HG03045 (cell line): ENCODE data around the gene ARSG.
"Not testable (repeated sequence)": the region's sequence is repeated elsewhere in the genome, so short reads cannot be mapped to it uniquely, and the experiment has no call there.

Experiments used
- ATAC-seq: cut with Tn5 transposase; IDR thresholded peaks from one replicate; pipeline ENCODE4 v1.9.1; 2021; ENCODE audit warnings: mild to moderate bottlenecking, moderate library complexity; ENCODE audit not compliant: unreplicated experiment

ARSG gene

DNA sequence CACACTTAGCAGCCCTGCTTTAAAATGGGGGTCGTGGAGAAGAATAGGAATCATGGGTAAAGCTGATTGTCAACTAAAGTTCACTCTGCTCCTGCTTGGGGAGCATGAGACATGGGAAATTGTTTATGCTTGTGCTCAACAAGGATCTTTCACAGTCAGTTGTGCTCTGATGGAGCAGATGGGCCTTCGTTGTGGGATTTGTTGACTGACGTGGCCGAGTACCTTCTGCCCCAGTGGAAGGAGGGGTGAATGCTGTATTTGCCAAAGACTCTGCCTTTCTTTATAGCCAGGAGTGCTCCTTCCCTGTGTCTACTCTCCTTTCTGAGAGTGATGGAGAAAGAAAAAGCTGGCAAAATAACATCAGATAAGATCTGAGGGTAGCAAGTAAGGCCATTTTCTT lies 11.4 kb downstream of the ARSG start:
- no peak for ATAC-seq

DNA sequence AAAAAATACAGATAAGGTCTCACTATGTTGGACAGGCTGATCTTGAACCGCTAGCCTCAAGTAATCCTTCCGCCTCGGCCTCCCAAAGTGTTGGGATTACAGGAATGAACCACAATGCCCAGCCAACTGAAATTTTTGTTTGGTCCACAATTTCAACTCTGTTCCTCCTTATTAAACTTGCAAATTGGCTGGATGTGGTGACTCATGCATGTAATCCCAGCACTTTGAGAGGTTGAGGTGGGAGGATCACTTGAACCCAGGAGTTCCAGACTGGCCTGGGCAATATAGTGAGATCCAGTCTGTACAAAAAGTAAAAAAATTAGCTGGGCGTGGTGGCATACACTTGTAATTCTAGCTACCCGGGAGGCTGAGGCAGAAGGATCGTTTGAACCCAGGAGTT lies 13.4 kb downstream of the ARSG start:
- no peak for ATAC-seq

GRCh38 chr17:68305142-68305541 lies 13.8 kb downstream of the ARSG start:
- ATAC-seq: no peak

- ATAC-seq: no peak
These were observed 15.5 kb downstream of the ARSG start for GRCh38 chr17:68306819-68307218.

DNA sequence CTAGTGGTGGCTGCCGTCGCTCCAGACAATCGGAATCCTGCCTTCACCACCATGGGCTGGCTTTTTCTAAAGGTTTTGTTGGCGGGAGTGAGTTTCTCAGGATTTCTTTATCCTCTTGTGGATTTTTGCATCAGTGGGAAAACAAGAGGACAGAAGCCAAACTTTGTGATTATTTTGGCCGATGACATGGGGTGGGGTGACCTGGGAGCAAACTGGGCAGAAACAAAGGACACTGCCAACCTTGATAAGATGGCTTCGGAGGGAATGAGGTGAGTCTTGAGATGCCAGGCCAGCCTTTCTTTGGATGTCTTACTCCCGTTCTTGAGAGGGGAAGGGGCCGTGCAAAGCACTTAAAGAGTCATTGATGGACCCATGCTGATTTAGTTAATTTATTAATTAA lies 16.1 kb downstream of the ARSG start:
- ATAC-seq: no peak

DNA sequence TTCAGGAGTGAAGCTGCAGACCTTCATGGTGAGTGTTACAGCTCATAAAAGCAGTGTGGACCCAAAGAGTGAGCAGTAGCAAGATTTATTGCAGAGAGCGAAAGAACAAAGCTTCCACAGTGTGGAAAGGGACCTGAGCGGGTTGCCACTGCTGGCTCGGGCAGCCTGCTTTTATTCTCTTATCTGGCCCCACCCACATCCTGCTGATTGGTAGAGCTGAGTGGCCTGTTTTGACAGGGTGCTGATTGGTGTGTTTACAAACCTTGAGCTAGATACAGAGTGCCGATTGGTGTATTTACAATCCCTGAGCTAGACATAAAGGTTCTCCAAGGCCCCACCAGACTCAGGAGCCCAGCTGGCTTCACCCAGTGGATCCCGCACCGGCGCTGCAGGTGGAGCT lies 17.2 kb downstream of the ARSG start:
- not testable (repeated sequence) for ATAC-seq

DNA sequence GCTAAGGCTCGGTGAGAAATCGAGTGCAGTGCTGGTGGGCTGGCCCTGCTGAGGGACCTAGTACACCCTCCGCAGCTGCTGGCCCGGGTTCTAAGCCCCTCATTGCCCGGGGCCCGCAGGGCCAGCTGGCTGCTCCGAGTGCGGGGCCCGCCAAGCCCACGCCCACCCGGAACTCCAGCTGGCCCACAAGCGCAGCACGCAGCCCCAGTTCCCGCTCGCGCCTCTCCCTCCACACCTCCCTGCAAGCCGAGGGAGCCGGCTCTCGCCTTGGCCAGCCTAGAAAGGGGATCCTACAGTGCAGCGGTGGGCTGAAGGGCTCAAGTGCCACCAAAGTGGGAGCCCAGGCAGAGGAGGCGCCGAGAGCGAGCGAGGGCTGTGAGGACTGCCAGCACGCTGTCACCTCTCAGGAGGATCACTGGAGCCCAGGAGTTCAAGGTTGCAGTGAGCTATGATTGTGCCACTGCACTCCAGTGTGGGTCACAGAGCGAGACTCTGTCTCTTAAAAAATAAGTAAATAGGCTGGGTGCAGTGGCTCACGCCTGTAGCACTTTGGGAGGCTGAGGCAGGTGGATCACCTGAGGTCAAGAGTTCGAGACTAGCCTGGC lies 17.9 kb downstream of the ARSG start:
- ATAC-seq: not testable (repeated sequence)

- no peak for ATAC-seq
These were observed 18.9 kb downstream of the ARSG start for GRCh38 chr17:68310152-68310551.

- no peak for ATAC-seq
These were observed 23.7 kb downstream of the ARSG start for GRCh38 chr17:68314916-68315535.

GRCh38 chr17:68315930-68316329 lies 24.6 kb downstream of the ARSG start:
- ATAC-seq: no peak

DNA sequence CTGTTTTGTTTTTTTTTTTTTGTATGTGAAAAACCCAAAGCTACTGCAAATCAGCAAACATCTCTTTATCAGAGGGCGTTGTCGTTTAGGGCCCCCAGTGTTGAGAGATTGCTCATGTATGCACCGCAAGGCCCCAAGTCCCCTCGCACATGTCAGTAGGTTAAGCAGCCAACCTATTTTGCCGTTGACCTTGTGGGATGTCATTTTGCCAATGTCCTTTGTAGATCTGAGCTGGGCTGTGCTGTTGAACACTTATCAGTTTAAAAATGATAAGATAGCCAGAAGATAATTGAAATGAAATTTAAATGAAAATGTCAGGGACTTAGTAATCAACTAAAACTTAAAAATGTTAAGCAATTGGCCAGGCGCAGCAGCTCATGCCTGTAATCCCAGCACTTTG lies 26.2 kb downstream of the ARSG start:
- no peak for ATAC-seq

GRCh38 chr17:68318103-68318991 lies 27.1 kb downstream of the ARSG start:
- ATAC-seq: no peak

GRCh38 chr17:68319410-68320162 lies 28.3 kb downstream of the ARSG start:
- no peak for ATAC-seq

DNA sequence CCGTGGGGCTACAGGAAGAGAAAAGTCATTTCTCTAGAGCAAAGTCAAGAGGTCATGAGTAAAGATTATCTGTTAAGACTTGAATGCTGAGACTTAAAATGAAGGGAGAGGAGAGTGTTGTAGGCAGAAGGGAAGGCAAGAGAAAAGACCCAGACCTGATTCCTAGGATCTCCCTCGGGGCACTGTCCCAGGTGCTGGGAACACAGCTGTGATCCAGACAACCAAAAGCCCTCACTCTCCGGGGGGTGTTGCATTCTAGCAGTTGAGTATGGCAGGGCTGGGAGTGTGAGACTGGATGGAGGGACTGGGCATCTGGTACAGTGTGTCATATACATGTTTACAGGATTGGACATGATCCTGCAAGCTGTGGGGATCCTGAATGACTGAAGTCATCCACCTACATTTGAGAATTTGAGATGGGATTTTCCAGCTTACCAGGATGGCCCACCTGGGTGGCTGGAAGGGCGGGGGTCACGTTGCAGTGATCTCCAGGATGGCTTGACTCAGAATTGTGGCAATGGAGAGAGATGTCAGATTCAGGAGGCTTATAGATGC lies 29.1 kb downstream of the ARSG start:
- ATAC-seq: no peak

- ATAC-seq: no peak
These were observed 29.8 kb downstream of the ARSG start for GRCh38 chr17:68320943-68321555.

DNA sequence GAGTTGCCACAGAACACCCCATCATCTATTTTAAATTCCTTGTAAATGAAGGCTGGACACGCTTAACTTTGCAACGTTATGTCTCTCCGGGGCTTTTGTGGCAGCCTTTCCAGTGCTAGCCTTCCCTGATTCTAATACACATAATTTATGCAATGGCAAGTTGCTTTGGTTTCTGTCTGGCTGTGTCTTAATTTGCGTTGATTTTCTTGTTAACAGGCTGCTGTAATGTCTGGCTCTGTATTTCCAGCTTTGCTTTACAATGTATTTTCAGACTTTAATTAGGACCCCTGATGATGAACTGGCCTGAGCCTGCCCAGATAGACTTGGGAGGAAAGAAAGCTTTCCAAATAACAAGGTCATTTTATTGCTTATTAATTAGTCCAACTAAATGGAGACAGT lies 30.3 kb downstream of the ARSG start:
- no peak for ATAC-seq

DNA sequence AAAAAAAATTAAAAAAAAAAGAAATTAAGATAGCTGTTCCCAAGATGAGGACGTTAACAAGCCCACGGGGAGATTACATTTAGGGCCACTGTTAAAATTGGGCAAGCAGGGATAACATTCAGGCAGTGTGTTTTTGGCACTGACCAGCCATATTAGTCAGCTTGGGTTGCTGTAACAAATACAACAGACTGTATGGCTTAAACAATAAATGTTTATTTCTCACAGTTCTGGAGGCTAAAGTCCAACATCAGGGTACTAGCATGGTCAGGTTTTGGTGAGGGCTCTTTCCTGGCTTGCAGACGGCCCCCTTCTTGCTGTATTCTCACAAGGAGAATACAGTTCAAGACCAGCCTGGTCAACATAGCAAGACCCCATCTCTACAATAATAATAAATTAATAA lies 31.3 kb downstream of the ARSG start:
- no peak for ATAC-seq

DNA sequence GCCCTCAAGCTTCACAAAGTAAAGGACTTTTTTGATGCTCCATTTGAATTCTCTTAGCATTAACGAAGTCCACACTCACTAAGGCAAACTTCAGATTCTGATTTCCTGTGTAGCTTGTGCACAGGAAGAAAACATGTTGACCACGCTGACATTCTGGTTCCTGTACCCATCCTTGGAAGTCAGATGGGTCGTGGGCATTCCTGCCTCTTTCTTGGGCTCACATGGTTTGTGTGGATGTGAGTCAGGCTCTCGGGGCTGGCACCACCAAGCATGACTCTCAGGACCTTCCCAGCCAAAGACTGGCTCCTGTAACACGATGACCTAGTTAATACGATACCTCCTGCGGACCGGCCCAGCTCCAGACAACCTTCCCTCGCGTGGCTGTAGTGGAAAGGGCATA lies 32.8 kb downstream of the ARSG start:
- no peak for ATAC-seq

- ATAC-seq: no peak
These were observed 33.5 kb downstream of the ARSG start for GRCh38 chr17:68324654-68325336.

- no peak for ATAC-seq
These were observed 34.7 kb downstream of the ARSG start for GRCh38 chr17:68325961-68326360.
